ENCODE results near the gene PIP5K1B. TPM values are rescaled to one million over a fixed set of nuclear protein-coding genes. Genes with fewer than 3 reads are reported as not detected.

The PIP5K1B gene
- total RNA-seq, 1 experiment from 2014 or later = 2.5 TPM

DNA sequence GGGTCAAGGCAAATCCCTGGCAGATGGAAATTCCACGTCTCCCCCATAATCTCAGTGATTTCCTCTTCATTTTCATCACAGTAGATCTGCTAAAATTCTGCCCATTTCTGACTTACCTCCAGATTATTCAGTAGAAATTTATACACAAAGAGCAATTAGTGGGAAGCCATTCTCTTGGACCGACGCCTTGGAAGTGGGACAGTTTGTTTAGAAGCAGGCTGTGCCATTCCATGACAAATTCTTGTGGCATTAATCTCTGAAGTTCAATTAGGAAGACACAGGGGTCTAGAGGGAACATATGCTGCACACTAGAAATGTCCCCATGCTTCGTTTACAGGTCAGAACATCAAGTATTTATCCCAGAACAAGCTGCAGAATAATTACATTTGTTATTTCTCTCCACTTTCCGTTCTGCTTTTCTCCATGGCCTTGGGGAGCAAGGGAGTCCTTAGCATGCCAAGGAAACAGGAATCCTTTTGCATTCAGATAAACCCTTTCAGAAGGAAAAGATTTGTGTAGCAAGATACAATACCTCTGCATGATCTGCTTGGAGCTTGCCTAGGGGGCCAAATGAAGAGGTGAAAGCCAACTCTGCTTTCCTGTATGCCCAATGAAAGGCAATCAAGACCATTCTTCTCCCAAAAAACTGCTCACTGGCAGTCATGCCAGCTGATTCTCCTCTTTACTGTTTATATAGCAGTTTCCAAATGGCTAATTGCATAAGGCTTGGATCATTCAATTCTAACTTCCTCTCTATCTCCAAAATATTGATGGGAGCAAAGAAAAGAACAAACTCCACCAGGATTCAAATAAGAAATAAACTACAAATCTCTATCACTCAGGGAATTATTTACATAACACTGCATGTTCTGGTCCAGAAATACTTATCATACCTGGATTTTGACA, 311.4 kb downstream of the PIP5K1B start:
- no peaks in the 10 kb centered on the region for H3K9me3 ChIP-seq (ENCODE audit: control insufficient read depth, low read depth, low read length)
- H3K27me3 ChIP-seq (ENCODE audit: insufficient read depth, low read length) = no peaks in the 10 kb centered on the region
- no peak overlapping the region for H2BK20ac ChIP-seq (ENCODE audit: low read depth, low read length, poor library complexity, severe bottlenecking)
- no peaks in the 10 kb centered on the region for H3K79me1 ChIP-seq (ENCODE audit: insufficient read depth, low read depth, low read length, poor library complexity, severe bottlenecking)
- H3K79me2 ChIP-seq (ENCODE audit: insufficient read depth, low read length) = no peaks in the 10 kb centered on the region
- H3K9me3 Mint-ChIP-seq = peaks cover 3 to 13% of the 10 kb centered on the region in 2 experiments
- peak overlapping the region in 1 of 3 experiments; percentile 37; a peak in 2 of 7 replicates for H3K27ac Mint-ChIP-seq
- no peak overlapping the region for H3K27ac ChIP-seq (ENCODE audit: insufficient read length, low read depth, low read length)
- no peak overlapping the region for H3K9ac ChIP-seq (ENCODE audit: extremely low read depth, insufficient read length, low read length)
- H3K4me1 Mint-ChIP-seq = peaks cover 23 to 51% of the 10 kb centered on the region in 2 experiments
- no peak overlapping the region for H3K4me3 Mint-ChIP-seq
- DNase-seq = no peak
- no peaks in the 10 kb centered on the region; the same call in 1 of the 2 replicates for H3K27me3 Mint-ChIP-seq (ENCODE audit: low read depth)
- H3K4me2 ChIP-seq (ENCODE audit: insufficient read depth, insufficient read length, low read length) = no peak overlapping the region
- H4K91ac ChIP-seq (ENCODE audit: insufficient read length, low read depth, low read length) = no peak overlapping the region
- H2BK15ac ChIP-seq (ENCODE audit: low read depth, low read length) = no peak overlapping the region
- no peak overlapping the region for H2AFZ ChIP-seq (ENCODE audit: low read length)
- no peak overlapping the region for H3K18ac ChIP-seq (ENCODE audit: insufficient read length, low read depth, low read length)
- H3K56ac ChIP-seq (ENCODE audit: insufficient read length, low read depth, low read length) = no peak overlapping the region
- no peak overlapping the region for H3K23ac ChIP-seq (ENCODE audit: insufficient read length, low read depth, low read length)
- H3K36me3 Mint-ChIP-seq (ENCODE audit: insufficient read depth in 1 of 3, low read depth in 3 of 3) = peaks cover 0 to 18% (median 3%) of the 10 kb centered on the region in 3 experiments; a peak in 3 of 7 replicates
- no peak overlapping the region for H2AK5ac ChIP-seq (ENCODE audit: insufficient read length, low read length)
- WGBS (ENCODE audit: extremely low coverage, insufficient read length, low lambda C conversion rate) = no CpG with 5 or more reads among the region's 5 CpGs
- no peak overlapping the region for H3K14ac ChIP-seq (ENCODE audit: insufficient read depth, low read length)
- no peak overlapping the region for H4K5ac ChIP-seq (ENCODE audit: insufficient read length, low read depth, low read length)
- H4K20me1 ChIP-seq (ENCODE audit: control insufficient read depth, insufficient read depth, insufficient read length) = no peaks in the 10 kb centered on the region
- H4K8ac ChIP-seq (replicated peaks; ENCODE audit: insufficient read length, low read depth, low read length) = no peak overlapping the region
- H3K4me1 ChIP-seq (ENCODE audit: insufficient read depth, low read length) = peaks cover 3% of the 10 kb centered on the region; the same call in 1 of the 2 replicates
- no peak overlapping the region for H3K4ac ChIP-seq (ENCODE audit: low read depth, low read length)
- H2BK5ac ChIP-seq (ENCODE audit: insufficient read length, low read length) = no peak overlapping the region
- TF ChIP-seq, protein P1, sequence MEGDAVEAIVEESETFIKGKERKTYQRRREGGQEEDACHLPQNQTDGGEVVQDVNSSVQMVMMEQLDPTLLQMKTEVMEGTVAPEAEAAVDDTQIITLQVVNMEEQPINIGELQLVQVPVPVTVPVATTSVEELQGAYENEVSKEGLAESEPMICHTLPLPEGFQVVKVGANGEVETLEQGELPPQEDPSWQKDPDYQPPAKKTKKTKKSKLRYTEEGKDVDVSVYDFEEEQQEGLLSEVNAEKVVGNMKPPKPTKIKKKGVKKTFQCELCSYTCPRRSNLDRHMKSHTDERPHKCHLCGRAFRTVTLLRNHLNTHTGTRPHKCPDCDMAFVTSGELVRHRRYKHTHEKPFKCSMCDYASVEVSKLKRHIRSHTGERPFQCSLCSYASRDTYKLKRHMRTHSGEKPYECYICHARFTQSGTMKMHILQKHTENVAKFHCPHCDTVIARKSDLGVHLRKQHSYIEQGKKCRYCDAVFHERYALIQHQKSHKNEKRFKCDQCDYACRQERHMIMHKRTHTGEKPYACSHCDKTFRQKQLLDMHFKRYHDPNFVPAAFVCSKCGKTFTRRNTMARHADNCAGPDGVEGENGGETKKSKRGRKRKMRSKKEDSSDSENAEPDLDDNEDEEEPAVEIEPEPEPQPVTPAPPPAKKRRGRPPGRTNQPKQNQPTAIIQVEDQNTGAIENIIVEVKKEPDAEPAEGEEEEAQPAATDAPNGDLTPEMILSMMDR (conservative IDR thresholded peaks at IDR 0.05) = no peak
- no peak overlapping the region for H2BK120ac ChIP-seq (ENCODE audit: low read depth, low read length, poor library complexity, severe bottlenecking)
- no peaks in the 10 kb centered on the region for H3K23me2 ChIP-seq (ENCODE audit: insufficient read length, low read depth, low read length, poor library complexity, severe bottlenecking)
- no peak overlapping the region for H2BK12ac ChIP-seq (ENCODE audit: insufficient read length, low read depth, low read length)
- H3T11ph ChIP-seq (ENCODE audit: low read length) = no peak overlapping the region
